LHCN-M2 (cell line): ENCODE measurements around the gene ANAPC7. TPM values are rescaled to one million over a fixed set of nuclear protein-coding genes. Genes with fewer than 3 reads are reported as not detected.
"Not testable (repeated sequence)": the region's sequence is repeated elsewhere in the genome, so short reads cannot be mapped to it uniquely, and the experiment has no call there.

Source experiments
- DNase-seq: peaks from one replicate; pipeline ENCODE4 v3.0.0-alpha.2; 2012; ENCODE audit warnings: low read depth
- total RNA-seq: library from RNA; depleted of rRNA; stranded (reverse); fragments of >200 nt; gene quantifications from 2 replicates; pipeline ENCODE4 v1.2.3, GENCODE V29; 2014

The ANAPC7 gene
- total RNA-seq, 1 experiment from 2014 or later, result 66.3 TPM

- DNase-seq, result no peak
Measured at GRCh38 chr12:110349096-110349495, 54.4 kb downstream of the ANAPC7 start.

DNA sequence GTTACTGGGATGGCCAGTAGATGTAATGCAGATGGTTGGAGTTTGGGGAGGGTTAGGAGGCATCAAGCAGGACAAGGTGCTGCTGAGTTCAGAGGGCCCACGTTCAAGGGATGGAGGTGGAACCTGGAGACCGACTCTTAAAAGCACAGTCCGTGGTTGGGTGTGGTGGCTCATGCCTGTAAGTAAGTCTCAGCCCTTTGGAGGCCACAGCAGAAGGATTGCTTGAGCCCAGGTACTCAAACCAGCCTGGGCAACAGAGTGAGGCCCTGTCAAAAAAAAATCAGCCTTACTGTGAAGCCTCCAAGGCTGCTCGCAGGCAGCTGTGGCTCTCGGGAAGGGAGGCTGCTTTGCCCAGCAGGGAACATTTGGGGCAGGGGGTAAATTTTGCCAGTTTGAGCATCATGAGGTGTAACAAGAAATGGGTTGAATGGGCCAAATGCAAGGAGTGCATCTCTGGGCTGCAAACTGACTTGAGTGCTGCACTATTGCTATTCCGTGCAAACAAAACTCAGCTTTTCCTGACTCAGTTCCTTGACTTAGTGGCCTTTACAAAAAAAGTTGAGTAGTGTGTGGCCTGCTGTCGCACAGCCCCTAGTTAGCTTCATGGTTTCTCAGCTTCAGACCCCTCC, 55.0 kb downstream of the ANAPC7 start:
- no peak for DNase-seq

- no peak for DNase-seq
Measured at GRCh38 chr12:110347767-110348166, 55.7 kb downstream of the ANAPC7 start.

DNA sequence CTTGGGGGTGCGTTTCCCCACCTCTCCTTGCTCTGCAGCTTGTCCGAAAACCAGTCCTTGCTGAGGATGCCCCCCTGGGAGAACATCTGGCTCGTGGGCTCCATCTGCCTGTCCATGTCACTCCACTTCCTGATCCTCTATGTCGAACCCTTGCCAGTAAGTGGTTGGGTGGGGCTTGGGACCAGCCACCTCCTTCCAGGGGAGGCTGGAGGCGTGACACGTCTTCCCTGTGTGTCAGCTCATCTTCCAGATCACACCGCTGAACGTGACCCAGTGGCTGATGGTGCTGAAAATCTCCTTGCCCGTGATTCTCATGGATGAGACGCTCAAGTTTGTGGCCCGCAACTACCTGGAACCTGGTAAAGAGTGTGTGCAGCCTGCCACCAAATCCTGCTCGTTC, 57.5 kb downstream of the ANAPC7 start:
- no peak for DNase-seq

DNA sequence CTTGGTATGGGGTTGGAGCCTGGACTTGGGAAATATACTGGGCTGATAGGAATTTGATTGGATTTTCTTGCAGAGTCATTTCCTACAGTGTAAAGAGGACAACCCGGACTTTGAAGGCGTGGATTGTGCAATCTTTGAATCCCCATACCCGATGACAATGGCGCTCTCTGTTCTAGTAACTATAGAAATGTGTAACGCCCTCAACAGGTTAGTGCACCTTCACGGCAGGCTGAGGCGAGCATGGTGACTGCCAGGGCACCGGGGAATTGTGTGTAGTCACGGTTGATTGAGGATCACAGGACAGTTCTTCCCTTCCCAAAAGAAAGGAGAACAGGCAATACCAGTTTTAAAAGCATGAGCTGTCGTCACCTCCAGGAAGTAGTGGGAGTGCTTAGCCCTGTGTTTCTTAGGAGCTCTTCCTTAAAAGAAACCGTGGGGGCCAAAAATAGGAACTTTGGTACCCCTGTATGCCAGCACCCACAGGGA, 58.3 kb downstream of the ANAPC7 start:
- DNase-seq, result no peak

DNA sequence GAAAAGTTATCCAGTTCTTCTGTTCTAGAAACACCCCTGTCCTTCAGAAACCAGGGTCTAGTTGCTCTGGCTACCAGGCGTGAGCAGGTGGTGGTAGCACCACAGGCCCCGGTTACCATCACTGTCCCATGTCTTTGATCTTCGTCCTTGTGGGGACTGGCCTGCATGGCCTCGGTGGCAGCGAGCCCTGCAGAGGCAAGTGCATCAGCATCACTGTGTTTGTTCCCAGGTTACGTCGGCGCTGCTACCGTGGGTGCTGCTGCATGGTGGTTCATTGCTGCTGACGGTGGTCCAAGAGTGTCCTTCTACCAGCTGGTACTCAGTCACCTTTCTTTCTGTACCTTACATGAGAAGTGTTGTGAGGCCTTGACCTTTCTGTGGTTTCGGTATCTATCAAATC, 58.9 kb downstream of the ANAPC7 start:
- no peak for DNase-seq

DNA sequence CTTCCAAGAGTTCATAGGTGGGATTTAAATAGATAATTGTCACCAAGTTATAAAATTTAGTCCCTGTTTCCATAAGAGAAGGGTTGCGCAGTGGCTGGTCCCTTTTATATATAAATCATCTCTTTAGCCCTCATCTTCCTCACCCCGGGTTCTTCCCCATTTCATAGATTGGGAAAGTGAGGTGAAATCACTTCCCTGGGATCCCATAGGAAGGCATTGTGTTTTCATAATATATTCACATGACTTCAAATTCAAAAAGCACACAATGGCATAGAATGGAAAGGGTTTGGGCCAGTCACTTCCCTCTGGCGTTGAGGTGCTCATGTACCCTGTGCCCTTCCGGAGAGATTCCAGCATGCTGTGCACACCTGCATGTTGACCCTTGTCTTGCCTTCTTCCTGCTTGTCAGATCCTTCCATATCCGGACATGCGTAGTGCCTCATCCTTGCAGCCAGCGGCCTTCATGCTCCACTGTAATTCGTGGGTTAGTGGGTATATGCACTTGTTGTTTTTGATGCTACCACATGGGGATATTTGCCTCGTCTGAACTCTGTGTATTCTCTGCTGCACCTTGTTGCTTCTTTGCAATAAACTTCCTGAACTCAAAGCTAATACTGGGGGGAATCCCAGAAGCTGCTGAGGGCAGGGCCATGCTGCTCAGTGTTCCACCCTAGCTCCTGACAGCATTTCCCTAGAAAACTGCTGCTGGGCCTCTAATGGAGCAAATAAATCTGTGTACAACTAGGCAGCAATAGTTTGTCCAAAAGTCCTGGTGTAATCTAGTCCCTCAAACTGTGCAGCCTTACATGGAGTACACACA, 59.6 kb downstream of the ANAPC7 start:
- no peak for DNase-seq

DNA sequence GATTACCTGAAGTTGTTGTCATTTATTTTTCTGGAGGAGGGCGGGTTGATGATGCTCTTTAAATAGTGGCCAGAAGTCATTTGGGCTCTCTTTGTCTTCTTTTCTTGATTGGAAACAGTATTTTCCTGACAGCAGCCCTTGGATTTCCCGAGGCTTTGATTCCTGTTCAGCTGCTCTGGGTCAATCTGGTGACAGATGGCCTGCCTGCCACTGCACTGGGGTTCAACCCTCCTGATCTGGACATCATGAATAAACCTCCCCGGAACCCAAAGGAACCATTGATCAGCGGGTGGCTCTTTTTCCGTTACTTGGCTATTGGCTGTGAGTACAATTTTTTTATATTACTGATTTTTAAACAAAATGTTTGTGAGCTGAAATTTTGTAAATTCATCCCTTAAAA, 60.4 kb downstream of the ANAPC7 start:
- DNase-seq, result no peak

- DNase-seq, result no peak
Measured at GRCh38 chr12:110342157-110342556, 61.4 kb downstream of the ANAPC7 start.

- peak; percentile 35 for DNase-seq
Measured at GRCh38 chr12:110340706-110341105, 62.8 kb downstream of the ANAPC7 start.

DNA sequence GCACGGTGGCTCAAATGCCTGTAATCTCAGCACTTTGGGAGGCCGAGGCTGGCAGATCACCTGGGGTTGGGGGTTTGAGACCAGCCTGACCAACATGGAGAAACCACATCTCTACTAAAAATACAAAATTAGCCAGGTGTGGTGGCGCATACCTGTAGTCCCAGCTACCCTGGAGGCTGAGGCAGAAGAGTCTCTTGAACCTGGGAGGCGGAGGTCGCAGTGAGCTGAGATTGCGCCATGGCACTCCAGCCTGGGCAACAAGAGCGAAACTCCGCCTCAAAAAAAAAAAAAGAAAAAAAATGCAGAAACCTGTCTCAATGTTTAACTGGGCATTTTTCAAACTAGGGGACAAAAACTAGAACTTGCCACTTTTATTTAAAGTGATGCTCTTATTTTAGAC, 63.2 kb downstream of the ANAPC7 start:
- DNase-seq, result not testable (repeated sequence)

DNA sequence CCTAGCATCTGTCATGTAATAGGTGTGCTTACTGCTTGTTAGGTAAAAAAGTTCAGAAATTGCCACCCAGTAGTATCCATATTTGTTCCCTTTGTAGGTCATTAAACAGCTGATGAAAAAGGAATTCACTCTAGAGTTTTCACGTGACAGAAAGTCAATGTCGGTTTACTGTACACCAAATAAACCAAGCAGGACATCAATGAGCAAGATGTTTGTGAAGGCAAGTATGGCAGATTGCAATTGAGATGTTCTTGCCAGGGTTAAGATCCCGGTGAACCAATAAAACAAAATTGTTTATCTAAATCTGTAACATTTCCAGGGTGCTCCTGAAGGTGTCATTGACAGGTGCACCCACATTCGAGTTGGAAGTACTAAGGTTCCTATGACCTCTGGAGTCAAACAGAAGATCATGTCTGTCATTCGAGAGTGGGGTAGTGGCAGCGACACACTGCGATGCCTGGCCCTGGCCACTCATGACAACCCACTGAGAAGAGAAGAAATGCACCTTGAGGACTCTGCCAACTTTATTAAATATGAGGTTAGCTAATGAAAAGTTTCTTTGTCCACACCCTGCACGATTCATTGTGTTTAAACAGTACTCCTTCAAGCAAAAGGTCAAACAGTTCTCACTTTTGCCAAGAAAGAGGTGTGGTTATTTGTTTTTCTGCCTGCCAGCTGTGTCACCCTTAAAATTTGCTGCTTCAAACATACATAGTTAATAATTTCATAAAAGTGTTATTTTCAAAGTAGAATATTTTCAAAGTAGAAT, 64.1 kb downstream of the ANAPC7 start:
- no peak for DNase-seq

DNA sequence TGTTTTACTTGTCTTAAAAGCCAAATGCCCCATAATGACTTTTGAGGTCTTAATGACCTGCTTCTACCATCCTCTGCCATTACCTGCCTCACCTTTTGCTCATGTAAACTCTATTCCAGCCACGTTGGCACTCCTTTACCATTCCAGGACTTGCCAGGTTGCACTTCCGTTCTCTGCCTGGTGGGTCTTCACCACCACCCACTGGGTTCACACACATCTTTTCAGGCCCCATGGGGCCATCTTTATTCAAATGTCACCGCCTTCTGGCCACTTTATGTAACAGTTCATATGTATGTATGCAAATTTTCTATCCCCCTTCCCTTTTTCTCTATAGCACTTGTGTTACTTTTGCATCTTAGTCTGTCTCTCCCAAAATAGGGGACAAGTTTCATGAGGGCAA, 64.8 kb downstream of the ANAPC7 start:
- DNase-seq, result no peak

GRCh38 chr12:110337912-110338710, 65.4 kb downstream of the ANAPC7 start:
- DNase-seq, result no peak

DNA sequence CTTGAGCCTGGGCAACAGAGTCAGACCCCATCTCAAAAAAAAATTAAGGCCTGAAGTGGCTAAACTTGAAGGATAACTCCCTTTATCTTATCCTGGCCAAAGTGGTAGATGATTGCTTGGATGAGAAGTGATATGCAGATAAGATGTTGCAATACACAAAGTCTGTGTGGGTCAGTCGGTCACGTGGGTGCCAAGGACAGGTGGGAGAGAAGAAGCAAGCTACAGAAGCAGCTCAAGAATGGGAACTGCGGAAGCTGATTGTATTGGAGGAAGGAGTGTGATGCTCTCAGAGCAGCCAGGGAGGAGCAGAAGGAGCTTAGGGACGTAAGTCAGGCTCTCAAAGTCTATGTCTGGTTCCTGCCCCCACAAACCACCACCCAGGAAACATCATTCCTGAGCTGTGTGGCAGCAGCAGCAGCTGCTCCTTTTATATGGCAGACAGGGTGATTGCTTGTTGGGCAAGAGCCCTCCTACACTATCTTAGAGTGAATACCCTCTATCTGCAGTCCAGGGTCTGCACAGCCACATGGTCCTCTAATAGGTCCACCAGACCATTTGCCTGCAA, 67.9 kb downstream of the ANAPC7 start:
- peak; percentile 41 for DNase-seq

- DNase-seq, result no peak
Measured at GRCh38 chr12:110333201-110333600, 70.3 kb downstream of the ANAPC7 start.

DNA sequence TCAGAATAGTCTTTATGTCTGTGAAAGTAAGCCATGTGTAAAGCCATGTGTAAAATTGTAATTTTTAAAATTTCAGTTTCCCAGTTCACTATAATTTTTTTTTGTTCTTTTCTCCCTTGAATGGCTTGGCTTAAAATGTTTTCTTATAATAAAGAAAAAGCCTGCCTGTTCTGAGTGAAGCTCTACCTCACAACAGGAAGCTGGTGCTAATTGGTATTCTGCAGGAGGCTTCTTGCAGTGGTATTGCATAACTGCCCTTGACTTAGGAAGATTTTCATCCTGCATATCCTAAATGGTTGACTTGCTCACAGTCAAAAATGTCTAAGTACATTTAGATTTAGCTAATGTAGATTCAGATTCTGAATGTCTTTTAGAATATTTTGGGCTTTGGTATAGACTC, 73.0 kb downstream of the ANAPC7 start:
- no peak for DNase-seq

GRCh38 chr12:110330124-110330523, 73.4 kb downstream of the ANAPC7 start:
- DNase-seq, result no peak

GRCh38 chr12:110329710-110330109, 73.8 kb downstream of the ANAPC7 start:
- DNase-seq, result no peak
